T-helper 1 cell treated with Interleukin-12 subunit alpha and Interleukin-12 subunit beta and Interleukin-4 antibody, amounts not matched to agents 30 μg/mL and 1 μg/mL, for 36 hours (primary cell): ENCODE data around the gene TXN2.
"Not testable (repeated sequence)": the region's sequence is repeated elsewhere in the genome, so short reads cannot be mapped to it uniquely, and the experiment has no call there.

Experiments used
- H3K27ac Mint-ChIP-seq: one replicate; pipeline ENCODE4 v1.8.0; 2021; ENCODE audit warnings: mild to moderate bottlenecking, mixed read lengths
- H3K27me3 Mint-ChIP-seq: one replicate; pipeline ENCODE4 v1.8.0; 2021; ENCODE audit warnings: low read depth, mixed read lengths
- H3K36me3 Mint-ChIP-seq: one replicate; pipeline ENCODE4 v1.8.0; 2021; ENCODE audit warnings: low read depth, mixed read lengths
- H3K4me1 Mint-ChIP-seq: one replicate; pipeline ENCODE4 v1.8.0; 2021; ENCODE audit warnings: low read depth, mixed read lengths
- H3K4me3 Mint-ChIP-seq: one replicate; pipeline ENCODE4 v1.8.0; 2021; ENCODE audit warnings: mild to moderate bottlenecking, moderate library complexity, mixed read lengths
- H3K9me3 Mint-ChIP-seq: one replicate; pipeline ENCODE4 v1.8.0; 2021; ENCODE audit warnings: mixed read lengths

TXN2 gene

GRCh38 chr22:36453855-36454378 is 27.5 kb downstream of the TXN2 start:
- Mint-ChIP-seq H3K9me3 (no peaks in the 10 kb centered on the region), H3K4me3 (peak overlapping the region; percentile 65), H3K36me3 (no peaks in the 10 kb centered on the region), H3K4me1 (peaks cover 39% of the 10 kb centered on the region), H3K27me3 (no peaks in the 10 kb centered on the region), H3K27ac (peak overlapping the region; percentile 52)

DNA sequence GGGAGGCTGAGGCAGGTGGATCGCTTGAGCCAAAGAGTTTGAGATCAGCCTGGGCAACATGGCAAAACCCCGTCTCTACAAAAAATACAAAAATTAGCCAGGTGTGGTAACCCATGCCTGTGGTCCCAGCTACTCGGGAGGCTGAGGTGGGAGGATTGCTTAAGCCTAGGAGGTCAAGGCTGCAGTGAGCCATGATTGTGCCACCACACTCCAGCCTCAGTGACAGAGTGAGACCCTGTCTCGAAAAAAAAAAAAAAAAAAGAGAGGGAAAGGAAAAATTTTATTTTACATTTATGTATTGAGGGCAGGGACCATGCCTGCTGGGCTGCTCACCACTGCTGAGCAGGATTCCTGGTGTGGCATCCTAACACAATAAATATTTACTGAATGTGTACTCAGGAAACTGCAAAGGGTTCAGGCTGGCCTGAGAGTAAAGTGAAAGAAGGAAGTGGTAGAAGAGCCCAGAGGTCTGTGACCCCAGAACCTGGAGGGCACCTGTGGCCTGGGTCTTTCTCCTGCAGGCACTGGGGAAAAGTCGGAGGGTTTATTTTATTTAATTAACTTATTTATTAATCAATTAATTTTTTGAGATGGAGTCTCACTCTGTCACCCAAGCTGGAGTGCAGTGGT is 28.3 kb downstream of the TXN2 start:
- not testable (repeated sequence) for H3K9me3 Mint-ChIP-seq, H3K27me3 Mint-ChIP-seq, H3K36me3 Mint-ChIP-seq
- H3K27ac Mint-ChIP-seq = peak overlapping the region; percentile 76
- H3K4me1 Mint-ChIP-seq = peaks cover 41% of the 10 kb centered on the region
- peak overlapping the region; percentile 55 for H3K4me3 Mint-ChIP-seq

- H3K9me3 Mint-ChIP-seq = no peaks in the 10 kb centered on the region
- H3K27ac Mint-ChIP-seq = peak overlapping the region; percentile 82
- H3K4me1 Mint-ChIP-seq = peaks cover 46% of the 10 kb centered on the region
- H3K4me3 Mint-ChIP-seq = peak overlapping the region; percentile 27
- no peaks in the 10 kb centered on the region for H3K36me3 Mint-ChIP-seq
- no peaks in the 10 kb centered on the region for H3K27me3 Mint-ChIP-seq
These were observed 29.0 kb downstream of the TXN2 start for GRCh38 chr22:36452250-36452977.

GRCh38 chr22:36450923-36451322 is 30.5 kb downstream of the TXN2 start:
- Mint-ChIP-seq H3K4me1 (peaks cover 41% of the 10 kb centered on the region), H3K27ac (peak overlapping the region; percentile 82)
- not testable (repeated sequence) for H3K36me3 Mint-ChIP-seq, H3K4me3 Mint-ChIP-seq, H3K27me3 Mint-ChIP-seq, H3K9me3 Mint-ChIP-seq

DNA sequence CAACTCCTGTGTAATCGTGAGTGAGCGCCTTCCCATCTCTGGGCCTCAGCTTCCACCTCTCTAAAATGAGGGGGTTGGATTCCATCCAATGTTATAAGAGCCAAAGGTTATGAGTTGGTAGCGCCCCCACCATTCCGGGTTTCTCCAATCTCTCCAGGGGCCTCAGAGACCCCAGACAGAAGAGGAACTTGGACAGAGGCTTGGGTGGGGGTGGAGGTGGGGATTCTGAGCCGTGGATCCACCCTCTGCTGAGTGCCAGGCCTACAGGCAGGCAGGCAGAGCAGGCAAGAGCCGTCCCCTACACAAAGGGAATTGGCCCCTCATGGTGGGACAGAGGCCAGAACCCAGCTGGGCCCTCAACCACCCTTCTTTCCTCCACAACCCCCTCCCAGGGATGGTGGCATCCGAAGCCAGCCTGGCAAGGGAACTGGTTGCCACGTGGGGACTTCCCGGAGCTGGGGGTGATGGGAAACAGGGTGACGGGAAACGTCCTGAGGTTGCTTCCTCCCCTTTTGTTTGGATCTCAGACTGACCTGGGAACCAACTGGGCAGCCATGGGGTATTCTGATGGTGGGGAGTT is 31.8 kb downstream of the TXN2 start:
- Mint-ChIP-seq H3K27me3 (no peaks in the 10 kb centered on the region), H3K9me3 (no peaks in the 10 kb centered on the region), H3K4me1 (peaks cover 39% of the 10 kb centered on the region), H3K36me3 (no peaks in the 10 kb centered on the region), H3K27ac (no peak overlapping the region), H3K4me3 (no peak overlapping the region)

- Mint-ChIP-seq H3K4me1 (peaks cover 29% of the 10 kb centered on the region), H3K9me3 (no peaks in the 10 kb centered on the region), H3K27me3 (no peaks in the 10 kb centered on the region), H3K4me3 (no peak overlapping the region), H3K27ac (peak overlapping the region; percentile 31), H3K36me3 (no peaks in the 10 kb centered on the region)
These were observed 33.8 kb downstream of the TXN2 start for GRCh38 chr22:36447632-36448031.

GRCh38 chr22:36445158-36445668 is 36.2 kb downstream of the TXN2 start:
- Mint-ChIP-seq H3K4me3 (no peak overlapping the region), H3K9me3 (no peaks in the 10 kb centered on the region), H3K4me1 (peaks cover 20% of the 10 kb centered on the region), H3K27me3 (no peaks in the 10 kb centered on the region), H3K27ac (no peak overlapping the region), H3K36me3 (peaks cover 3% of the 10 kb centered on the region)

- Mint-ChIP-seq H3K36me3 (peaks cover 3% of the 10 kb centered on the region), H3K9me3 (no peaks in the 10 kb centered on the region), H3K4me1 (peaks cover 20% of the 10 kb centered on the region), H3K4me3 (no peak overlapping the region), H3K27me3 (no peaks in the 10 kb centered on the region), H3K27ac (no peak overlapping the region)
These were observed 38.2 kb downstream of the TXN2 start for GRCh38 chr22:36443198-36443770.

DNA sequence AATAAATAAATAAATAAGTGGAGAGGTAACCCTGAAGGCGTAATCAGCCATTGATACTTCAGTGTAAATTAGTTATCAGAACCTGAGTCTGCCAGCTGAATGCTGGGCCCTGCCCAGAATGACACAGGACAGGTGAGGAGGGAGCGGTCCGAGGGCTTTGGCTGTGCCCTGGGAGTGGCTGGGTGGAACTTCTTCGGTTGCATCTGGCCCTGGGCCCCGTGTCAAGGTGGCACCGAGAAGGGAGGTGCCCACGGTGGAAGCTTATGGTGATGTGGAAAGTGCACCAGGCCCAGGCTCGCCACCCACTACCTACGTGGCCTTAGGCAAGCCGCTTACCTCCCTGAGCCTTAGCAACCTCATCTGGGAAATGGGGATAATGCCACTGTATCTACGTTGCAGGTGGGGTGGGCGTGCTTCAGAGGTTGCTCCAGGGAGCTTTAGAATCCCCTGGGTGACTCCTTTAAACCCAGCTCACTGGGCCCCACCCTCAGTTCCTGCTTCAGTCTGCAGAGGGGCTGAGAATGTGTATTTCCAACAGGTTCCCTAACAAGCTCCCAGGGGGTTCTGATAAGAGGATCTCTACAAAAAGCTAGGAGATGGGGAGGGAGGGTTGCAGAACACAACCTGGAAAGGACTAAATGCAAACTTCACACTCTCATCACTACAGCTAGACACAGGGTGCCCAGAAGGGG is 38.8 kb downstream of the TXN2 start:
- Mint-ChIP-seq H3K4me3 (no peak overlapping the region), H3K4me1 (peaks cover 18% of the 10 kb centered on the region), H3K27me3 (no peaks in the 10 kb centered on the region), H3K27ac (no peak overlapping the region), H3K9me3 (no peaks in the 10 kb centered on the region), H3K36me3 (peaks cover 3% of the 10 kb centered on the region)

DNA sequence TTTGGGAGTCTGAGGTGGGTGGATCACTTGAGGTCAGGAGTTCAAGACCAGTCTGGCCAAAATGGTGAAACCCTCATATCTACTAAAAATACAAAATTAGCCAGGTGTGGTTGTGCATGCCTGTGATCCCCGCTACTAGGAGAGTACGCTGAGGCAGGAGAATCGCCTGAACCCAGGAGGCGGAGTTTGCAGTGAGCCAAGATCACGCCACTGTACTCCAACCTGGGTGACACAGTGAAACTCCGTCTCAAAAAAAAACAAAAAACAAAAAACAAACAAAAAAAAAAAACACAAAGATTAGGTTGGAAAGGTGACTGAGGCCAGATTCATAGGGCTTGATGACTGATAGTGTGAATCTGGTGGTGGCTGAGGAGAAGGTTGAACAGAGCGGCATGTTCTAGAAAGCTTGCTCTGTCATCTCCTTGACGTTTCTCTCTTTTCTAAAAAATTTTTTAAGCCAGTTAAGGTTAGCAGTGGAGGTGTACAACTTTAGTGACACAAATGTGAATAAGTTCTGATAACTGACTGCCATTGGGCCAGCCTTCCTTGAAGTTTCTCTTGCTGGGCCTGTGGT is 40.9 kb downstream of the TXN2 start:
- no peak overlapping the region for H3K4me3 Mint-ChIP-seq
- H3K4me1 Mint-ChIP-seq = peaks cover 27% of the 10 kb centered on the region
- peaks cover 3% of the 10 kb centered on the region for H3K36me3 Mint-ChIP-seq
- peak overlapping the region; percentile 36 for H3K27ac Mint-ChIP-seq
- no peaks in the 10 kb centered on the region for H3K9me3 Mint-ChIP-seq
- H3K27me3 Mint-ChIP-seq = no peaks in the 10 kb centered on the region

DNA sequence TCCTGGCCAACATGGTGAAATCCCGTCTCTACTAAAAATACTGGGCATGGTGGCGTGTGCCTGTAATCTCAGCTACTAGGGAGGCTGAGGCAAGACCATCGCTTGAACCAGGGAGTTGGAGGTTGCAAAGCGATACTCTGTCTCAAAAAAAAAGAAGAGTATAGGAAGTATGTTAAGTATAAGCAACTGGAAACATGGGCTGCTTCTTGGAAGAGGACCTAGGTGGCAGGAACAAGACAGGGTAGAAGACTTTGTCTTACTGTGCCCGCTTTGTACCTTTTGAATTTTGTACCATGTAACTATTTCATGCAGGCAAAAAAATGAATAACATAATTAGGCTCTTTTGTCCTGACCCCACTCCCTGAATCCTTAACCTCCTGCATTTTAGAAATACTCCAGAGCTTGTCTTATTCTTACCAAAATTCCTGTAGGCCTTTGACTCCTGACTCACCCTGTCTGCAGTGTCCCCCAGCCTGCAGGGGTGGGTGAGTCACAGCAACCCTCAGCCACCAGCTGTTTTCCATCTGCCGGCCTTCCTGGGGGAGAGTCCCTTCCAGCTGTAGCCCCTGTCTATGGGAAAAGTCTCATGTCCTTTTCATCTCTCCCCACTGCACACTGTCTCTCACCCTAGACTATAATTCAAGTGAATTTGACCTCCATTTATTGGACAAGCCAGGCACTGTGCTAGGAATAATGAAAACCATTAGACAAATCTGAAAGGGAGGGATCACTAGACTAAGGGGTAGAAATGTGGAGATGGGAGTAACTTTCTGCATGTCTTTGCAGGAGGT is 41.8 kb downstream of the TXN2 start:
- no peaks in the 10 kb centered on the region for H3K9me3 Mint-ChIP-seq
- H3K4me1 Mint-ChIP-seq = peaks cover 28% of the 10 kb centered on the region
- no peak overlapping the region for H3K4me3 Mint-ChIP-seq
- H3K36me3 Mint-ChIP-seq = peaks cover 3% of the 10 kb centered on the region
- no peaks in the 10 kb centered on the region for H3K27me3 Mint-ChIP-seq
- no peak overlapping the region for H3K27ac Mint-ChIP-seq

DNA sequence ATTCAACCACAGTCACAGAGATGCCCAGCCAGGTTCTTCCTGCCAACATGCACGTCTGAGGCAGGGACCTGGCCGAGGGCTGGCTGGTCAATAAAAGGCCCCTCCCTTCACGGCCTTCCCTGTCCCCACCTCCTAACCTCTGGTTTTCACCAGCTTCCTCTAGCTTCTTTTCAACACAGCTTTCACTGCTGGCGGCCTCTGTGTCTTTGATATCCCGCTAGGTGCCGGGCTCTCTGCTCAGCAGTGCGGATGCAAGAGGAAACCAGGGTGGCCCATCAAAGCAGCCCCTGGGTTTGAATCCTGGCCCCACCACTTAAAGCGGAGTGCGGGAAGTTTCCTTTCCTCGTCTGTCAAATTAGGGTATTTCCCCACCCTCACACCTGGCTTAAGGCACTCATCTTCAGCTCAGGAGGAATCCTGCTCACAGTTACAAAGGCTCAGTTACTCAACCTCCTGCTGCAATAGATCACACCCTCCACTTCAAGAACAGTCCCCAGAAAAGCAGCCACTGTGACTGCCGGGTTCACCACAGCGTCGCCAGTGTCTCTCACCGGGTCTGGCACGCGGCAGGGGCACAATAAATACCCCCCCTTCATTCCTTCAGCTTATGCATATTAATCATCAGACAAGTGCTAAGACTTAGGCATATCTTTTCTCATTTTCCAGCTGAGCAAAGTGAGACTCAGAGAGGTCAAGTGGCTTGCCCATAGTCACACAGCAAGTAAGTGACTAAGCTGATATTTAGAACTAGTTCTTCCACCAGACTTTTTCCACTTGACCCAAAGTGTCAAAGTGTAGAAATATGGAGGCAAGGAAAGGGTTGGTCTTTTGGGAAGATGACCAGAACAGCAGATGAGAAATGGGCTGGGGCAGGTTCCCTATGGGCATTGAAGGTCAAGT is 45.7 kb downstream of the TXN2 start:
- Mint-ChIP-seq H3K27ac (peak overlapping the region; percentile 62), H3K4me3 (peak overlapping the region; percentile 36), H3K36me3 (peaks cover under 1% of the 10 kb centered on the region), H3K4me1 (peaks cover 29% of the 10 kb centered on the region), H3K27me3 (no peaks in the 10 kb centered on the region), H3K9me3 (no peaks in the 10 kb centered on the region)
